ENCODE results near the gene SRGAP3. TPM values are rescaled to one million over a fixed set of nuclear protein-coding genes. Genes with fewer than 3 reads are reported as not detected.

The SRGAP3 gene
- total RNA-seq, 2 experiments from 2014 or later = 2.8 to 3.2 TPM

- CTCF ChIA-PET = no interaction called here
- H3K27ac Mint-ChIP-seq = no peak overlapping the region
- no peaks in the 10 kb centered on the region for H3K36me3 Mint-ChIP-seq
- DNase-seq (no peak), ATAC-seq (no peak)
- no peaks in the 10 kb centered on the region for H3K9me3 Mint-ChIP-seq (ENCODE audit: low read depth)
- H3K27me3 Mint-ChIP-seq = no peaks in the 10 kb centered on the region
- no peaks in the 10 kb centered on the region for H3K4me1 Mint-ChIP-seq
- no peak overlapping the region for H3K4me3 Mint-ChIP-seq
Observed at GRCh38 chr3:9109568-9109914, 139.9 kb downstream of the SRGAP3 start.

GRCh38 chr3:9108876-9109567 is 140.4 kb downstream of the SRGAP3 start:
- Mint-ChIP-seq H3K9me3 (ENCODE audit: low read depth) (no peaks in the 10 kb centered on the region), H3K4me1 (no peaks in the 10 kb centered on the region), H3K4me3 (no peak overlapping the region), H3K27me3 (no peaks in the 10 kb centered on the region), H3K36me3 (no peaks in the 10 kb centered on the region), H3K27ac (no peak overlapping the region)
- DNase-seq = no peak
- ATAC-seq = no peak
- CTCF ChIA-PET = no interaction called here

DNA sequence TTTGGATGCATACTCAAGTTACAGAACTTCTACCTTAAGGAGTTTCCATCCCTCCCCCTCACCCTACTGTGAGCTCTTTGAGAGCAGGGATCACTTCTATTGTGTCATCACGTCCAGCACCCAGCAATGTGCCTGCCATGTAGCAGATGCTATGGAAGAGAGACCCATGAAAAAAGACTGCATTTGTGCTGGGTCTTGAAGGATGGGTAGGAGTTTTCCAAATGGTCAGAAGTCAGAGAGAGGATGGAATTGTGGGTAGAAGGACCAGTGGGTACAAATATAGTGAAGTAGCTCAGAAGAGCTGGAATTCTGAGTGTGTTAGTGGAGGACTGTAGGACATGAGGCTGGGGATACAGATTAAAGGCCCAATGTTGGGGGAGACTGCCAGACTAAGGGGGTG is 141.7 kb downstream of the SRGAP3 start:
- Mint-ChIP-seq H3K4me3 (no peak overlapping the region), H3K36me3 (no peaks in the 10 kb centered on the region), H3K27ac (no peak overlapping the region), H3K4me1 (no peaks in the 10 kb centered on the region), H3K9me3 (ENCODE audit: low read depth) (no peaks in the 10 kb centered on the region), H3K27me3 (no peaks in the 10 kb centered on the region)
- ATAC-seq = no peak
- no peak for DNase-seq
- CTCF ChIA-PET = no interaction called here

DNA sequence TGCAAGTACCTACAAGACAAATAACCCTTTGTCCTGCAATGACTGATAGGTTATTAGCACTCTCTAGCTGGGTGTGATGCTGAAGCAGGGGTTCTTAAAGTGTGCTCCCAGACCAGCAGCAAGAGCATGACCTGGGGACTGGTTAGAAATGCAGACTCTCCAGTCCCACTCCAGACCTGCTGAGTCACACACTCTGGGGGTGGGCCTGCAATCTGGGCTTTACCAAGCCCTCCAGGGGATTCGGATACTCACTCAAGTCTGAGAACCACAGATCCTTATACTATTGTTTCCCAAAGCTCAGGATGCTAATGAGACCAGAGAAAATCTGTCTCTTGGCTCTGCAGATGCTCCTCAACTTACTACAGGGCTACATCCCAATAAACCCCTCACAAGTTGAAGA is 144.0 kb downstream of the SRGAP3 start:
- Mint-ChIP-seq H3K4me1 (no peaks in the 10 kb centered on the region), H3K27me3 (peaks cover 8% of the 10 kb centered on the region), H3K36me3 (no peaks in the 10 kb centered on the region), H3K4me3 (no peak overlapping the region), H3K27ac (no peak overlapping the region), H3K9me3 (ENCODE audit: low read depth) (no peaks in the 10 kb centered on the region)
- CTCF ChIA-PET = no interaction called here
- ATAC-seq (no peak), DNase-seq (no peak)

- Mint-ChIP-seq H3K4me1 (no peaks in the 10 kb centered on the region), H3K9me3 (ENCODE audit: low read depth) (no peaks in the 10 kb centered on the region), H3K27ac (no peak overlapping the region), H3K27me3 (peaks cover 11% of the 10 kb centered on the region), H3K36me3 (no peaks in the 10 kb centered on the region), H3K4me3 (no peak overlapping the region)
- CTCF ChIA-PET = no interaction called here
- no peak for DNase-seq
- no peak for ATAC-seq
Observed at GRCh38 chr3:9104121-9104520, 145.3 kb downstream of the SRGAP3 start.

DNA sequence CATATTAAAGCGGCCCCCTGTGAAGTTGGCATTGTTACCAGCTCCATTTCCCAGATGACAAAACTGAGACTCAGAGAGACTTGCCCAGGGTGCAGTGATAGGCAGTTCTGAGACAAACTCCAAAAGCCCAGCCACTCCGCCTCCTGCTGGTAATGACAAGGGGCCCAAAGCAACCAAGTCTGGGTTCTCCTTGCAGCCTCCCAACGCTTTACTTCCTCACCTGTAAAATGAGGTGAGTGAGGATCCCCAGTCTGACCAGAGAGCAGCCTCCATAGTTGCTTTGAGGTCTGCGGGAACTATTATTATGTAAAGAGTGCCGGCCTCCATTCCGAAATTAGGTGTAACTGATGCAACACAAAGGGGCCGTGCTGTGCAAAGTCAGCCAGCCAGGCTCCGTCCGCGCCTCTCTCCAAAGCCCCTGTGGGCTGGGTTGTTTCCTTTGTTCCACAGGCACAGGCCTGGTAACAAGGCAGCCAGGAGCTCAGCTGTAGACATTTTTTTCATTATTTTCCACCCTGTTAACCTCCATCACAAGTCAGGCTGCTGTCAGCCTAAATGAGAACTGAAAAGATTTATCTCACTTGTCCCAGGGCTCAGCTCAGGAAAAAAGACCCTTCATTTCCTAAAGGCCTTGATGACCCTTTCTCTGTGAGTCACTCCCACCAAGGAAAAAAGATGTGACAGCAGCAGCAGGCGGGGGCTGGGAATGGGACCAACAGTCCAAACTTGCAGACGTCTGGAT is 147.0 kb downstream of the SRGAP3 start:
- Mint-ChIP-seq H3K4me3 (no peak overlapping the region), H3K27ac (no peak overlapping the region), H3K36me3 (no peaks in the 10 kb centered on the region), H3K4me1 (no peaks in the 10 kb centered on the region), H3K9me3 (ENCODE audit: low read depth) (no peaks in the 10 kb centered on the region), H3K27me3 (peaks cover 19% of the 10 kb centered on the region)
- no peak for DNase-seq
- no peak for ATAC-seq
- CTCF ChIA-PET = interaction anchor here (0.9 kb wide), 1 partner anchor 201 kb away, joined by 3 read pairs; no protein-coding TSS in a partner anchor

GRCh38 chr3:9101286-9101685 is 148.2 kb downstream of the SRGAP3 start:
- H3K9me3 Mint-ChIP-seq (ENCODE audit: low read depth) = no peaks in the 10 kb centered on the region
- peaks cover 19% of the 10 kb centered on the region for H3K27me3 Mint-ChIP-seq
- CTCF ChIA-PET = interaction anchor here (0.9 kb wide), 1 partner anchor 202 kb away, joined by 3 read pairs; no protein-coding TSS in a partner anchor
- ATAC-seq (no peak), DNase-seq (no peak)
- no peak overlapping the region for H3K27ac Mint-ChIP-seq
- H3K4me1 Mint-ChIP-seq = no peaks in the 10 kb centered on the region
- H3K4me3 Mint-ChIP-seq = no peak overlapping the region
- H3K36me3 Mint-ChIP-seq = no peaks in the 10 kb centered on the region

- Mint-ChIP-seq H3K9me3 (ENCODE audit: low read depth) (no peaks in the 10 kb centered on the region), H3K4me1 (no peaks in the 10 kb centered on the region), H3K27ac (no peak overlapping the region), H3K4me3 (no peak overlapping the region), H3K36me3 (no peaks in the 10 kb centered on the region), H3K27me3 (peaks cover 19% of the 10 kb centered on the region)
- no peak for ATAC-seq
- no peak for DNase-seq
- CTCF ChIA-PET = no interaction called here
Observed at GRCh38 chr3:9100513-9100894, 148.9 kb downstream of the SRGAP3 start.

GRCh38 chr3:9099702-9100512 is 149.5 kb downstream of the SRGAP3 start:
- H3K9me3 Mint-ChIP-seq (ENCODE audit: low read depth) = no peaks in the 10 kb centered on the region
- H3K4me1 Mint-ChIP-seq = no peaks in the 10 kb centered on the region
- H3K36me3 Mint-ChIP-seq = no peaks in the 10 kb centered on the region
- peaks cover 19% of the 10 kb centered on the region for H3K27me3 Mint-ChIP-seq
- H3K27ac Mint-ChIP-seq = no peak overlapping the region
- CTCF ChIA-PET = no interaction called here
- ATAC-seq (no peak), DNase-seq (no peak)
- no peak overlapping the region for H3K4me3 Mint-ChIP-seq

- peaks cover 19% of the 10 kb centered on the region for H3K27me3 Mint-ChIP-seq
- no peak for DNase-seq
- no peaks in the 10 kb centered on the region for H3K36me3 Mint-ChIP-seq
- H3K4me1 Mint-ChIP-seq = no peaks in the 10 kb centered on the region
- H3K9me3 Mint-ChIP-seq (ENCODE audit: low read depth) = no peaks in the 10 kb centered on the region
- CTCF ChIA-PET = no interaction called here
- H3K4me3 Mint-ChIP-seq = no peak overlapping the region
- no peak overlapping the region for H3K27ac Mint-ChIP-seq
- ATAC-seq = no peak
Observed at GRCh38 chr3:9098716-9099675, 150.4 kb downstream of the SRGAP3 start.

DNA sequence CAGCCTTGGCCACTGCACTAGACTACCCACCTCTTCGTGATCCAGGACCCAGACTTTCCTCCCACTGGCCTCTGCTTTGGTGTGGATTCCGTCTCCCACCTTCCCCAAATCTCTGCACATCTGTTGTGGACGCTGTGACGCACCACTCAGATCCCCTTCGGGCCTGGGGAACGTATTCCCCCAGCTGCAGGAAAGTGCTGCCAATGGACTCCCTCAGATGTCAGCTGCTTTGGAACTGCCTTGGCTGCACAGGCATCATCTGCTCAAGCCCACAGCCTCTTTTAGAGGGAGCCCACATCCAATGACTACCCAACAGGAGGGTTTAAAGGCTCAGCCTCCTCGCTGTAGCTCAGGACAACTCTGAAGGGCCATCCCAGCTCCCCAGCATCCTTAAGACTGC is 152.0 kb downstream of the SRGAP3 start:
- H3K4me3 Mint-ChIP-seq = no peak overlapping the region
- H3K27me3 Mint-ChIP-seq = peaks cover 24% of the 10 kb centered on the region
- H3K9me3 Mint-ChIP-seq (ENCODE audit: low read depth) = no peaks in the 10 kb centered on the region
- DNase-seq (no peak), ATAC-seq (no peak)
- no peaks in the 10 kb centered on the region for H3K4me1 Mint-ChIP-seq
- CTCF ChIA-PET = interaction anchor here (0.9 kb wide), 1 partner anchor 205 kb away, joined by 4 read pairs; no protein-coding TSS in a partner anchor
- no peaks in the 10 kb centered on the region for H3K36me3 Mint-ChIP-seq
- H3K27ac Mint-ChIP-seq = no peak overlapping the region

- H3K27me3 Mint-ChIP-seq = peaks cover 8% of the 10 kb centered on the region
- no peaks in the 10 kb centered on the region for H3K4me1 Mint-ChIP-seq
- no peaks in the 10 kb centered on the region for H3K9me3 Mint-ChIP-seq (ENCODE audit: low read depth)
- ATAC-seq = no peak
- CTCF ChIA-PET = no interaction called here
- H3K4me3 Mint-ChIP-seq = no peak overlapping the region
- no peaks in the 10 kb centered on the region for H3K36me3 Mint-ChIP-seq
- DNase-seq = no peak
- H3K27ac Mint-ChIP-seq = no peak overlapping the region
Observed at GRCh38 chr3:9091486-9092235, 157.8 kb downstream of the SRGAP3 start.
